Thyroid gland (tissue), 4 donors: ENCODE results near the gene ZNF614.
"Not testable (repeated sequence)": the region's sequence is repeated elsewhere in the genome, so short reads cannot be mapped to it uniquely, and the experiment has no call there.

ENCODE experiments used
- CTCF ChIP-seq, 6 experiments: fragments of 200-600 bp in 3 of 6; fragments of 450-650 bp in 3 of 6; sonication (generic) in 3 of 6; IDR thresholded peaks; one replicate each; pipeline ENCODE4 v1.5.1; 2016 to 2019; ENCODE audit warnings: antibody characterized with exemption in 6 of 6, mild to moderate bottlenecking in 2 of 6, inconsistent platforms in 1 of 6, moderate library complexity in 1 of 6
- POLR2A ChIP-seq, 2 donors: fragments of 450-650 bp; IDR thresholded peaks; one replicate each; pipeline ENCODE4 v1.6.1; 2017; ENCODE audit warnings: antibody characterized with exemption in 2 of 2, mild to moderate bottlenecking in 2 of 2, moderate library complexity in 1 of 2

DNA sequence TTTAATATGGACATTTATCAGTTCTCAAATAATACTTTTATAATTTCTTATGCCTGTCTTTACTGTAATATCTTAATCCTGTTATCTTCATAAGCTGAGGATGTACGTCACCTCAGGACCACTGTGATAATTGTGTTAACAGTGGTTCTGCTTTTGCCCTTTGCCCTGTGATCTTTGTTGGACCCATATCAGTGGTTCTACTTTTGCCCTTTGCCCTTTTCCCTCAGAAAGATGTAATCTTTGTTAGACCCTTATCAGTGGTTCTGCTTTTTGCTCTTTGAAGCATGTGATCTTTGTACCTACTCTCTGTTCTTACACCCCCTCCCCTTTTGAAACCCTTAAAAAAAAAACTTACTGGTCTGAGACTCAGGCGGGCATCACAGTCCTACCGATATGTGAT lies 28.3 kb upstream of the ZNF614 start:
- not testable (repeated sequence) for TF ChIP-seq CTCF, POLR2A (IDR thresholded peaks at IDR 0.05)
